Measurements from ENCODE around the gene PRKCE. TPM values are rescaled to one million over a fixed set of nuclear protein-coding genes. Genes with fewer than 3 reads are reported as not detected.

The PRKCE gene
- total RNA-seq, result 10 to 100 TPM in 3 of 4 donors, 1 to 10 TPM in 1; 5.9 to 21.2 (median 18.5) TPM

- no peaks in the 10 kb centered on the region for H3K27me3 ChIP-seq
- ATAC-seq, result peak; percentile 52
- 0 to 1% methylated on average over 8 to 13 of the region's 66 CpGs for WGBS, 2 donors (ENCODE audit: low coverage in 1 of 2)
- H3K4me3 ChIP-seq, result peak within 1 kb of the TSS; percentile 74 to 97
- peak within 1 kb of the TSS; percentile 95 to 100 (median 100) for H3K27ac ChIP-seq
- TF ChIP-seq EP300 (IDR thresholded peaks at IDR 0.05) (no peak), POLR2AphosphoS5 (IDR thresholded peaks at IDR 0.05) (no peak), CTCF (IDR thresholded peaks at IDR 0.05) (no peak)
- no peaks in the 10 kb centered on the region for H3K36me3 ChIP-seq
- no peaks in the 10 kb centered on the region for H3K9me3 ChIP-seq
- peaks cover 0 to 69% (median 11%) of the 10 kb centered on the region in 3 donors for H3K4me1 ChIP-seq
These were observed at the start of gene PRKCE for GRCh38 chr2:45651415-45652089. PRKCE (plus strand) TSS chr2:45651675.

GRCh38 chr2:45602624-45603023 lies 48.9 kb upstream of the PRKCE start:
- WGBS, 2 donors (ENCODE audit: low coverage in 1 of 2), result 86 to 92% methylated on average over 2 of the region's 2 CpGs
- no peak overlapping the region for H3K4me3 ChIP-seq
- TF ChIP-seq POLR2AphosphoS5 (IDR thresholded peaks at IDR 0.05) (no peak), POLR2A (IDR thresholded peaks at IDR 0.05) (no peak), CTCF (IDR thresholded peaks at IDR 0.05) (no peak)
- no peaks in the 10 kb centered on the region for H3K4me1 ChIP-seq
- no peak for ATAC-seq
- no peaks in the 10 kb centered on the region for H3K27me3 ChIP-seq
- no peak overlapping the region for H3K27ac ChIP-seq
- H3K36me3 ChIP-seq, result peaks cover 0 to 73% of the 10 kb centered on the region in 2 donors
- H3K9me3 ChIP-seq, result no peaks in the 10 kb centered on the region

GRCh38 chr2:45605116-45605515 lies 46.4 kb upstream of the PRKCE start:
- Histone ChIP-seq H3K4me1 (peaks cover 0 to 9% (median 4%) of the 10 kb centered on the region in 3 donors), H3K27me3 (no peaks in the 10 kb centered on the region), H3K36me3 (peaks cover 0 to 48% of the 10 kb centered on the region in 2 donors), H3K27ac (no peak overlapping the region), H3K4me3 (no peak overlapping the region), H3K9me3 (no peaks in the 10 kb centered on the region)
- TF ChIP-seq POLR2AphosphoS5 (IDR thresholded peaks at IDR 0.05), result no peak
- WGBS, 2 donors (ENCODE audit: low coverage in 1 of 2), result 95 to 100% methylated on average over 2 of the region's 2 CpGs
- no peak for ATAC-seq

- no peak for ATAC-seq
- no peak overlapping the region for H3K4me3 ChIP-seq
- H3K27me3 ChIP-seq, result no peaks in the 10 kb centered on the region
- no peaks in the 10 kb centered on the region for H3K9me3 ChIP-seq
- TF ChIP-seq EP300 (IDR thresholded peaks at IDR 0.05), result no peak
- TF ChIP-seq CTCF (IDR thresholded peaks at IDR 0.05), result no peak
- no peak for TF ChIP-seq POLR2A (IDR thresholded peaks at IDR 0.05)
- no peak for TF ChIP-seq POLR2AphosphoS5 (IDR thresholded peaks at IDR 0.05)
- peaks cover 2 to 18% (median 8%) of the 10 kb centered on the region in 3 donors for H3K4me1 ChIP-seq
- no peak overlapping the region for H3K27ac ChIP-seq
- 67 to 79% methylated on average over 1 of the region's 1 CpG for WGBS, 2 donors (ENCODE audit: low coverage in 1 of 2)
- peaks cover 0 to 31% of the 10 kb centered on the region in 2 donors for H3K36me3 ChIP-seq
These were observed 44.7 kb upstream of the PRKCE start for GRCh38 chr2:45606796-45607195.

- no peak overlapping the region for H3K4me3 ChIP-seq
- no peaks in the 10 kb centered on the region for H3K9me3 ChIP-seq
- peaks cover 0 to 24% of the 10 kb centered on the region in 2 donors for H3K36me3 ChIP-seq
- H3K27me3 ChIP-seq, result no peaks in the 10 kb centered on the region
- no peak for TF ChIP-seq POLR2A (IDR thresholded peaks at IDR 0.05)
- TF ChIP-seq CTCF (IDR thresholded peaks at IDR 0.05), result peak in 2 of 4 experiments; percentile 4 to 13
- no peak for TF ChIP-seq EP300 (IDR thresholded peaks at IDR 0.05)
- H3K27ac ChIP-seq, result no peak overlapping the region
- peaks cover 5 to 27% (median 15%) of the 10 kb centered on the region in 3 donors for H3K4me1 ChIP-seq
- ATAC-seq, result no peak
- 63 to 78% methylated on average over 1 of the region's 1 CpG for WGBS, 2 donors (ENCODE audit: low coverage in 1 of 2)
These were observed 43.8 kb upstream of the PRKCE start for GRCh38 chr2:45607701-45608100.
